PC-3 (cell line): ENCODE data around the gene FALEC.

ENCODE experiments used
- CTCF ChIP-seq: fragments of 300-600 bp; sonication (generic); conservative IDR thresholded peaks from 2 replicates; pipeline ENCODE4 v1.5.1; 2017; ENCODE audit warnings: antibody characterized with exemption, low read depth, mild to moderate bottlenecking, low read length
- EZH2 ChIP-seq: fragments of 300-600 bp; sonication (generic); IDR thresholded peaks from one replicate; pipeline ENCODE4 v1.6.1; 2017; ENCODE audit warnings: antibody characterized with exemption, mild to moderate bottlenecking, low read length; ENCODE audit not compliant: unreplicated experiment

DNA sequence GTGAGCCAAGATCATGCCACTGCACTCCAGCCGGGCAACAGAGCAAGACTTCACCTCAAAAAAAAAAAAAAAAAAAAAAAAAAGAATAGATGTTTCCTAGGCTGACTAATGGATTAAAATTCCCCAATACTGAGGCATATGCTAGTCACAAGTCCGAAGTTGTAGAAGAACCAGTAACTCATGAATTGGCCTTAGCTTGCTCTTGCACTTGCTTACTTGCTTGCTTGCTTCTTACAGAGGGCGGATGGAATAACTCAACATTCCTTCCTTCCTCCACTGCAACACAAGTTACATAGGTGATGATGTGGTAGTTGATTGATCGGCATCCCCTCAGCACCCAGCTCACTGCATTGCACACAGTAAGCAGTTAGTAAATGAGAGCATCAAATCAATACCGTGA lies 31.1 kb upstream of the FALEC start:
- no peak for TF ChIP-seq CTCF
- no peak for TF ChIP-seq EZH2
